WTC11 (cell line): Measurements from ENCODE around the gene LHB. TPM values are rescaled to one million over a fixed set of nuclear protein-coding genes. Genes with fewer than 3 reads are reported as not detected.

ENCODE experiments used
- ATAC-seq: fragments of 200-7000 bp; cut with Tn5 transposase; 2 replicates; pipeline ENCODE4 v1.10.0; 2021; ENCODE audit warnings: mild to moderate bottlenecking, moderate library complexity
- CTCF ChIA-PET: fragments of 300-600 bp; sonication (Branson Sonifier 250); formaldehyde crosslinking; loops from one replicate; lab custom pipeline; 2021; ENCODE audit warnings: antibody characterized with exemption; lab: Charles Lee
- POLR2A ChIA-PET: fragments of 350-600 bp; sonication (Branson Sonifier 250); formaldehyde crosslinking; loops from one replicate; lab custom pipeline; 2021; ENCODE audit warnings: antibody characterized with exemption; lab: Charles Lee
- DNase-seq: peaks from one replicate; pipeline ENCODE4 v3.0.0; 2021; ENCODE audit warnings: low spot score
- H3K27ac Mint-ChIP-seq: 2 replicates; pipeline ENCODE4 v1.8.0; 2021; ENCODE audit warnings: mixed read lengths
- H3K27me3 Mint-ChIP-seq: 2 replicates; pipeline ENCODE4 v1.8.0; 2021; ENCODE audit warnings: low read depth, mild to moderate bottlenecking, moderate library complexity, mixed read lengths
- H3K36me3 Mint-ChIP-seq: 2 replicates; pipeline ENCODE4 v1.8.0; 2021; ENCODE audit warnings: mixed read lengths
- H3K4me1 Mint-ChIP-seq: 2 replicates; pipeline ENCODE4 v1.8.0; 2022; ENCODE audit warnings: mixed read lengths
- H3K4me3 Mint-ChIP-seq: 2 replicates; pipeline ENCODE4 v1.8.0; 2021; ENCODE audit warnings: mild to moderate bottlenecking, moderate library complexity, mixed read lengths
- H3K9me3 Mint-ChIP-seq: 2 replicates; pipeline ENCODE4 v1.8.0; 2021; ENCODE audit warnings: mixed read lengths
- CBFB ChIP-seq: sonication (generic); formaldehyde crosslinking; IDR thresholded peaks from 2 replicates; pipeline ENCODE4 v1.8.1; 2022; ENCODE audit warnings: mild to moderate bottlenecking, low read depth, missing genetic modification reagents
- EMX1 ChIP-seq: fragments of 250-450 bp; sonication (Bioruptor Pico); IDR thresholded peaks from 2 replicates; pipeline ENCODE4 v1.8.0; 2021; ENCODE audit warnings: mild to moderate bottlenecking
- ESRRA ChIP-seq: sonication (generic); formaldehyde crosslinking; IDR thresholded peaks from 2 replicates; pipeline ENCODE4 v1.8.1; 2022; ENCODE audit warnings: mild to moderate bottlenecking, missing genetic modification reagents, borderline replicate concordance
- FOXJ3 ChIP-seq: sonication (generic); formaldehyde crosslinking; IDR thresholded peaks from 2 replicates; pipeline ENCODE4 v1.9.0; 2021; ENCODE audit warnings: missing genetic modification reagents, mild to moderate bottlenecking, borderline replicate concordance
- JUN ChIP-seq: sonication (generic); formaldehyde crosslinking; IDR thresholded peaks from 2 replicates; pipeline ENCODE4 v1.8.0; 2023; ENCODE audit warnings: mild to moderate bottlenecking, missing genetic modification reagents
- MXD4 ChIP-seq: fragments of 250-450 bp; sonication (Bioruptor Pico); IDR thresholded peaks from 2 replicates; pipeline ENCODE4 v1.8.0; 2021; ENCODE audit warnings: mild to moderate bottlenecking, moderate library complexity, borderline replicate concordance
- NR2C2 ChIP-seq: sonication (generic); formaldehyde crosslinking; IDR thresholded peaks from 2 replicates; pipeline ENCODE4 v1.8.0; 2022; ENCODE audit warnings: mild to moderate bottlenecking, missing genetic modification reagents
- SMAD3 ChIP-seq: sonication (generic); formaldehyde crosslinking; IDR thresholded peaks from 2 replicates; pipeline ENCODE4 v1.8.0; 2022; ENCODE audit warnings: missing genetic modification reagents, mild to moderate bottlenecking, borderline replicate concordance
- SOX15 ChIP-seq: fragments of 250-450 bp; sonication (Bioruptor Pico); IDR thresholded peaks from 2 replicates; pipeline ENCODE4 v1.9.0; 2021; ENCODE audit warnings: mild to moderate bottlenecking
- SP1 ChIP-seq: sonication (generic); formaldehyde crosslinking; conservative IDR thresholded peaks from 2 replicates; pipeline ENCODE4 v1.8.1; 2022; ENCODE audit warnings: missing genetic modification reagents
- TEAD4 ChIP-seq: sonication (generic); formaldehyde crosslinking; IDR thresholded peaks from 2 replicates; pipeline ENCODE4 v1.8.0; 2022; ENCODE audit warnings: mild to moderate bottlenecking, missing genetic modification reagents
- ZBTB21 ChIP-seq: sonication (generic); formaldehyde crosslinking; IDR thresholded peaks from 2 replicates; pipeline ENCODE4 v1.8.1; 2023; ENCODE audit warnings: mild to moderate bottlenecking, missing genetic modification reagents, borderline replicate concordance
- ZNF121 ChIP-seq: sonication (generic); formaldehyde crosslinking; IDR thresholded peaks from 2 replicates; pipeline ENCODE4 v1.8.0; 2023; ENCODE audit warnings: missing genetic modification reagents
- ZNF232 ChIP-seq: sonication (generic); formaldehyde crosslinking; IDR thresholded peaks from 2 replicates; pipeline ENCODE4 v1.8.0; 2022; ENCODE audit warnings: mild to moderate bottlenecking, missing genetic modification reagents
- total RNA-seq: library from RNA; stranded (reverse); gene quantifications from 3 replicates; pipeline ENCODE4 v1.2.3, GENCODE V29; 2021
- TF ChIP-seq, protein P1 (sequence below): sonication (generic); formaldehyde crosslinking; IDR thresholded peaks from 2 replicates; pipeline ENCODE4 v1.8.1; 2023; ENCODE audit warnings: mild to moderate bottlenecking, missing genetic modification reagents
- TF ChIP-seq, protein P2 (sequence below): sonication (generic); formaldehyde crosslinking; IDR thresholded peaks from 2 replicates; pipeline ENCODE4 v1.8.0; 2023; ENCODE audit warnings: mild to moderate bottlenecking, missing genetic modification reagents
- TF ChIP-seq, protein P3 (sequence below): sonication (generic); formaldehyde crosslinking; IDR thresholded peaks from 2 replicates; pipeline ENCODE4 v1.8.1; 2023; ENCODE audit warnings: mild to moderate bottlenecking, missing genetic modification reagents, borderline replicate concordance
- TF ChIP-seq, protein P4 (sequence below): sonication (generic); formaldehyde crosslinking; IDR thresholded peaks from 2 replicates; pipeline ENCODE4 v1.8.0; 2022; ENCODE audit warnings: missing genetic modification reagents

Gene LHB
- total RNA-seq, 1 experiment from 2014 or later, result not detected

DNA sequence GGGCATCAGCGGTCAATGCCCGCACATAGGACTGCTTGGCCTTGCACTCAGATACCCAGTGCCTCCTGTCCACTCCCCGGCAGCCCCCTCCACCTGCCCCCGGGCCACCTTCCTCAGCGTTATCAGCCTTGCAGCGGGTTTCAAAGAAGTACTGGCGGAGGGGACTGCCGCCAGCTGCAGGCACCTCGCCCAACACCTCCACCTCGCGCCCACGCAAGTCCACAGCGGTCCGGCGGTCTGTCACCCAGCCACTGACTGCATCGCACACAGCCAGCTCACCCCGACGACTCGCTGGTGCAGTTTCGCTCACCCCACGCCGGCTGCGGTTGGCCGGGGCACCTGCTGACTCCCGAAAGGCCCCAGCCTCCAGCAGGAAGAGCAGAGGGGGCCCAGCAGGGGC is 44.6 kb upstream of the LHB start:
- DNase-seq, result no peak
- no peaks in the 10 kb centered on the region for H3K9me3 Mint-ChIP-seq
- no peak overlapping the region for H3K27ac Mint-ChIP-seq
- H3K4me1 Mint-ChIP-seq, result peaks cover 37% of the 10 kb centered on the region
- no peak for TF ChIP-seq SOX15 (CRISPR knock-in tag)
- no peak for TF ChIP-seq FOXJ3 (CRISPR knock-in tag)
- no peak for TF ChIP-seq CBFB
- no peak for TF ChIP-seq SMAD3 (CRISPR knock-in tag)
- no peak for TF ChIP-seq MXD4 (CRISPR knock-in tag)
- no peak for TF ChIP-seq ESRRA (CRISPR knock-in tag)
- TF ChIP-seq, protein P1, sequence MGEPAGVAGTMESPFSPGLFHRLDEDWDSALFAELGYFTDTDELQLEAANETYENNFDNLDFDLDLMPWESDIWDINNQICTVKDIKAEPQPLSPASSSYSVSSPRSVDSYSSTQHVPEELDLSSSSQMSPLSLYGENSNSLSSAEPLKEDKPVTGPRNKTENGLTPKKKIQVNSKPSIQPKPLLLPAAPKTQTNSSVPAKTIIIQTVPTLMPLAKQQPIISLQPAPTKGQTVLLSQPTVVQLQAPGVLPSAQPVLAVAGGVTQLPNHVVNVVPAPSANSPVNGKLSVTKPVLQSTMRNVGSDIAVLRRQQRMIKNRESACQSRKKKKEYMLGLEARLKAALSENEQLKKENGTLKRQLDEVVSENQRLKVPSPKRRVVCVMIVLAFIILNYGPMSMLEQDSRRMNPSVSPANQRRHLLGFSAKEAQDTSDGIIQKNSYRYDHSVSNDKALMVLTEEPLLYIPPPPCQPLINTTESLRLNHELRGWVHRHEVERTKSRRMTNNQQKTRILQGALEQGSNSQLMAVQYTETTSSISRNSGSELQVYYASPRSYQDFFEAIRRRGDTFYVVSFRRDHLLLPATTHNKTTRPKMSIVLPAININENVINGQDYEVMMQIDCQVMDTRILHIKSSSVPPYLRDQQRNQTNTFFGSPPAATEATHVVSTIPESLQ (CRISPR knock-in tag), result no peak
- no peak for TF ChIP-seq JUN (CRISPR knock-in tag)
- no peak for TF ChIP-seq TEAD4 (CRISPR knock-in tag)
- TF ChIP-seq NR2C2 (CRISPR knock-in tag), result no peak
- TF ChIP-seq, protein P2, sequence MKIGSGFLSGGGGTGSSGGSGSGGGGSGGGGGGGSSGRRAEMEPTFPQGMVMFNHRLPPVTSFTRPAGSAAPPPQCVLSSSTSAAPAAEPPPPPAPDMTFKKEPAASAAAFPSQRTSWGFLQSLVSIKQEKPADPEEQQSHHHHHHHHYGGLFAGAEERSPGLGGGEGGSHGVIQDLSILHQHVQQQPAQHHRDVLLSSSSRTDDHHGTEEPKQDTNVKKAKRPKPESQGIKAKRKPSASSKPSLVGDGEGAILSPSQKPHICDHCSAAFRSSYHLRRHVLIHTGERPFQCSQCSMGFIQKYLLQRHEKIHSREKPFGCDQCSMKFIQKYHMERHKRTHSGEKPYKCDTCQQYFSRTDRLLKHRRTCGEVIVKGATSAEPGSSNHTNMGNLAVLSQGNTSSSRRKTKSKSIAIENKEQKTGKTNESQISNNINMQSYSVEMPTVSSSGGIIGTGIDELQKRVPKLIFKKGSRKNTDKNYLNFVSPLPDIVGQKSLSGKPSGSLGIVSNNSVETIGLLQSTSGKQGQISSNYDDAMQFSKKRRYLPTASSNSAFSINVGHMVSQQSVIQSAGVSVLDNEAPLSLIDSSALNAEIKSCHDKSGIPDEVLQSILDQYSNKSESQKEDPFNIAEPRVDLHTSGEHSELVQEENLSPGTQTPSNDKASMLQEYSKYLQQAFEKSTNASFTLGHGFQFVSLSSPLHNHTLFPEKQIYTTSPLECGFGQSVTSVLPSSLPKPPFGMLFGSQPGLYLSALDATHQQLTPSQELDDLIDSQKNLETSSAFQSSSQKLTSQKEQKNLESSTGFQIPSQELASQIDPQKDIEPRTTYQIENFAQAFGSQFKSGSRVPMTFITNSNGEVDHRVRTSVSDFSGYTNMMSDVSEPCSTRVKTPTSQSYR (CRISPR knock-in tag), result no peak
- TF ChIP-seq, protein P3, sequence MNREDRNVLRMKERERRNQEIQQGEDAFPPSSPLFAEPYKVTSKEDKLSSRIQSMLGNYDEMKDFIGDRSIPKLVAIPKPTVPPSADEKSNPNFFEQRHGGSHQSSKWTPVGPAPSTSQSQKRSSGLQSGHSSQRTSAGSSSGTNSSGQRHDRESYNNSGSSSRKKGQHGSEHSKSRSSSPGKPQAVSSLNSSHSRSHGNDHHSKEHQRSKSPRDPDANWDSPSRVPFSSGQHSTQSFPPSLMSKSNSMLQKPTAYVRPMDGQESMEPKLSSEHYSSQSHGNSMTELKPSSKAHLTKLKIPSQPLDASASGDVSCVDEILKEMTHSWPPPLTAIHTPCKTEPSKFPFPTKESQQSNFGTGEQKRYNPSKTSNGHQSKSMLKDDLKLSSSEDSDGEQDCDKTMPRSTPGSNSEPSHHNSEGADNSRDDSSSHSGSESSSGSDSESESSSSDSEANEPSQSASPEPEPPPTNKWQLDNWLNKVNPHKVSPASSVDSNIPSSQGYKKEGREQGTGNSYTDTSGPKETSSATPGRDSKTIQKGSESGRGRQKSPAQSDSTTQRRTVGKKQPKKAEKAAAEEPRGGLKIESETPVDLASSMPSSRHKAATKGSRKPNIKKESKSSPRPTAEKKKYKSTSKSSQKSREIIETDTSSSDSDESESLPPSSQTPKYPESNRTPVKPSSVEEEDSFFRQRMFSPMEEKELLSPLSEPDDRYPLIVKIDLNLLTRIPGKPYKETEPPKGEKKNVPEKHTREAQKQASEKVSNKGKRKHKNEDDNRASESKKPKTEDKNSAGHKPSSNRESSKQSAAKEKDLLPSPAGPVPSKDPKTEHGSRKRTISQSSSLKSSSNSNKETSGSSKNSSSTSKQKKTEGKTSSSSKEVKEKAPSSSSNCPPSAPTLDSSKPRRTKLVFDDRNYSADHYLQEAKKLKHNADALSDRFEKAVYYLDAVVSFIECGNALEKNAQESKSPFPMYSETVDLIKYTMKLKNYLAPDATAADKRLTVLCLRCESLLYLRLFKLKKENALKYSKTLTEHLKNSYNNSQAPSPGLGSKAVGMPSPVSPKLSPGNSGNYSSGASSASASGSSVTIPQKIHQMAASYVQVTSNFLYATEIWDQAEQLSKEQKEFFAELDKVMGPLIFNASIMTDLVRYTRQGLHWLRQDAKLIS (CRISPR knock-in tag), result no peak
- ATAC-seq, result no peak
- POLR2A ChIA-PET, result no interaction called here
- CTCF ChIA-PET, result interaction anchor here (0.8 to 0.9 kb wide), 2 partner anchors 12 to 62 kb away, joined by 3 read pairs; no protein-coding TSS in a partner anchor
- no peaks in the 10 kb centered on the region for H3K36me3 Mint-ChIP-seq
- H3K27me3 Mint-ChIP-seq, result peaks cover 79% of the 10 kb centered on the region
- H3K4me3 Mint-ChIP-seq, result no peak overlapping the region

DNA sequence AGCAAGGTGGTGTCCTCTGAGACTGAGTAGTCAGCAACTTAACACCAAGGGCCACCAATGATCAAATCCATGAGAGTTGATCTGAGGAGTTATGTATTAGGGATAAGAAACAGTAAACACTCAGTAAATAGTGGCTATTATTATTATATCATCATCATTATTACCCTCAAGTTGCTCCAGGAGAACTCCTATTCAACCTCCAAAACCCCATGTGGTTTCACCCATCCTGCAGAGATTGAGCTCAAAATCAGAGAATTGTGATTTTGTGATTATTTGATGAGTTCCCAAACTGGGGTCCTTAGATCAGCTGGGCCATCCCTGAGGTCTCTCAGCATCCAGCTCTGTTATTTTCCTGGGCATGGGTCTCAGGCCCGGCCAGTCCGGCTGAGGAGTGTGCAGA is 44.1 kb upstream of the LHB start:
- DNase-seq, result no peak
- H3K27me3 Mint-ChIP-seq, result peaks cover 79% of the 10 kb centered on the region
- TF ChIP-seq EMX1 (CRISPR knock-in tag), result no peak
- TF ChIP-seq, protein P4, sequence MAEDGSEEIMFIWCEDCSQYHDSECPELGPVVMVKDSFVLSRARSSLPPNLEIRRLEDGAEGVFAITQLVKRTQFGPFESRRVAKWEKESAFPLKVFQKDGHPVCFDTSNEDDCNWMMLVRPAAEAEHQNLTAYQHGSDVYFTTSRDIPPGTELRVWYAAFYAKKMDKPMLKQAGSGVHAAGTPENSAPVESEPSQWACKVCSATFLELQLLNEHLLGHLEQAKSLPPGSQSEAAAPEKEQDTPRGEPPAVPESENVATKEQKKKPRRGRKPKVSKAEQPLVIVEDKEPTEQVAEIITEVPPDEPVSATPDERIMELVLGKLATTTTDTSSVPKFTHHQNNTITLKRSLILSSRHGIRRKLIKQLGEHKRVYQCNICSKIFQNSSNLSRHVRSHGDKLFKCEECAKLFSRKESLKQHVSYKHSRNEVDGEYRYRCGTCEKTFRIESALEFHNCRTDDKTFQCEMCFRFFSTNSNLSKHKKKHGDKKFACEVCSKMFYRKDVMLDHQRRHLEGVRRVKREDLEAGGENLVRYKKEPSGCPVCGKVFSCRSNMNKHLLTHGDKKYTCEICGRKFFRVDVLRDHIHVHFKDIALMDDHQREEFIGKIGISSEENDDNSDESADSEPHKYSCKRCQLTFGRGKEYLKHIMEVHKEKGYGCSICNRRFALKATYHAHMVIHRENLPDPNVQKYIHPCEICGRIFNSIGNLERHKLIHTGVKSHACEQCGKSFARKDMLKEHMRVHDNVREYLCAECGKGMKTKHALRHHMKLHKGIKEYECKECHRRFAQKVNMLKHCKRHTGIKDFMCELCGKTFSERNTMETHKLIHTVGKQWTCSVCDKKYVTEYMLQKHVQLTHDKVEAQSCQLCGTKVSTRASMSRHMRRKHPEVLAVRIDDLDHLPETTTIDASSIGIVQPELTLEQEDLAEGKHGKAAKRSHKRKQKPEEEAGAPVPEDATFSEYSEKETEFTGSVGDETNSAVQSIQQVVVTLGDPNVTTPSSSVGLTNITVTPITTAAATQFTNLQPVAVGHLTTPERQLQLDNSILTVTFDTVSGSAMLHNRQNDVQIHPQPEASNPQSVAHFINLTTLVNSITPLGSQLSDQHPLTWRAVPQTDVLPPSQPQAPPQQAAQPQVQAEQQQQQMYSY (CRISPR knock-in tag), result no peak
- no peak for TF ChIP-seq SP1 (CRISPR knock-in tag)
- no peak for TF ChIP-seq ZBTB21 (CRISPR knock-in tag)
- TF ChIP-seq ZNF121 (CRISPR knock-in tag), result no peak
- no peak for TF ChIP-seq ZNF232 (CRISPR knock-in tag)
- POLR2A ChIA-PET, result no interaction called here
- no peaks in the 10 kb centered on the region for H3K36me3 Mint-ChIP-seq
- CTCF ChIA-PET, result interaction anchor here (0.8 to 0.9 kb wide), 3 partner anchors 13 to 61 kb away, joined by 3 read pairs; a partner anchor contains a TSS
- H3K9me3 Mint-ChIP-seq, result no peaks in the 10 kb centered on the region
- no peak for ATAC-seq
- peaks cover 32% of the 10 kb centered on the region for H3K4me1 Mint-ChIP-seq
- H3K4me3 Mint-ChIP-seq, result no peak overlapping the region
- H3K27ac Mint-ChIP-seq, result no peak overlapping the region
